Panc1 (cell line): ENCODE measurements around the gene KIF26B.

ENCODE experiments used
- POLR2AphosphoS5 ChIP-seq: IDR thresholded peaks from 2 replicates; pipeline ENCODE4 v1.6.1; 2012; ENCODE audit warnings: mild to moderate bottlenecking, low read depth, low read length, moderate library complexity
- SIN3A ChIP-seq: IDR thresholded peaks from 2 replicates; pipeline ENCODE4 v1.6.1; 2012; ENCODE audit warnings: low read depth, mild to moderate bottlenecking, low read length, moderate library complexity, borderline replicate concordance; ENCODE audit not compliant: insufficient read depth
- TCF7L2 ChIP-seq: IDR thresholded peaks from 2 replicates; pipeline ENCODE4 v1.6.1; 2011; ENCODE audit warnings: mild to moderate bottlenecking, low read depth, low read length, inconsistent platforms
- TF ChIP-seq, protein P1 (sequence below): fragments of 450-650 bp; IDR thresholded peaks from 2 replicates; pipeline ENCODE4 v1.5.1; 2017; ENCODE audit warnings: mild to moderate bottlenecking
- TF ChIP-seq, protein P2 (sequence below), 2 experiments: IDR thresholded peaks; 2 replicates each; pipeline ENCODE4 v1.6.1; 2011 to 2012; ENCODE audit warnings: low read depth in 2 of 2, control low read depth in 1 of 2, low read length in 1 of 2, mild to moderate bottlenecking in 1 of 2, moderate library complexity in 1 of 2; ENCODE audit not compliant: insufficient read depth in 1 of 2

DNA sequence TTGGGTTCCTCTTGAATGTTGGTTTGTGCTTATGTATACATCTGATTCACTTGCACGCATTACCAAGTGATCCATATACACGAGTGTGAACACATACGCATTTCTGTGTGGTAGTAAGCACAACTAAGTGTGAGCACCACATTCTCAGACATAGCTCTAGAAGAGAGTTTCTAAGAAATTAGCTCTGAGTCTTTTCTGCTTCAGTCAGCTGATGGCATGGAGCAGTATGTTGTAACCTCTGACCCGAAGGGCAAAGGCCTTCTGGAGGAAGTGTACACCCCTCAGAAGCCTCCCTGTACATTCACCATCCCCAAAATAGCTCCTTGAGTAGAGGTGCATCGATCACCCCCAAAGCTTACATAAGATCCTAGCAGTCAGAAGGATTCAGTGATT lies 183.7 kb downstream of the KIF26B start:
- TF ChIP-seq, protein P1, sequence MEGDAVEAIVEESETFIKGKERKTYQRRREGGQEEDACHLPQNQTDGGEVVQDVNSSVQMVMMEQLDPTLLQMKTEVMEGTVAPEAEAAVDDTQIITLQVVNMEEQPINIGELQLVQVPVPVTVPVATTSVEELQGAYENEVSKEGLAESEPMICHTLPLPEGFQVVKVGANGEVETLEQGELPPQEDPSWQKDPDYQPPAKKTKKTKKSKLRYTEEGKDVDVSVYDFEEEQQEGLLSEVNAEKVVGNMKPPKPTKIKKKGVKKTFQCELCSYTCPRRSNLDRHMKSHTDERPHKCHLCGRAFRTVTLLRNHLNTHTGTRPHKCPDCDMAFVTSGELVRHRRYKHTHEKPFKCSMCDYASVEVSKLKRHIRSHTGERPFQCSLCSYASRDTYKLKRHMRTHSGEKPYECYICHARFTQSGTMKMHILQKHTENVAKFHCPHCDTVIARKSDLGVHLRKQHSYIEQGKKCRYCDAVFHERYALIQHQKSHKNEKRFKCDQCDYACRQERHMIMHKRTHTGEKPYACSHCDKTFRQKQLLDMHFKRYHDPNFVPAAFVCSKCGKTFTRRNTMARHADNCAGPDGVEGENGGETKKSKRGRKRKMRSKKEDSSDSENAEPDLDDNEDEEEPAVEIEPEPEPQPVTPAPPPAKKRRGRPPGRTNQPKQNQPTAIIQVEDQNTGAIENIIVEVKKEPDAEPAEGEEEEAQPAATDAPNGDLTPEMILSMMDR, result no peak
- TF ChIP-seq, protein P2, sequence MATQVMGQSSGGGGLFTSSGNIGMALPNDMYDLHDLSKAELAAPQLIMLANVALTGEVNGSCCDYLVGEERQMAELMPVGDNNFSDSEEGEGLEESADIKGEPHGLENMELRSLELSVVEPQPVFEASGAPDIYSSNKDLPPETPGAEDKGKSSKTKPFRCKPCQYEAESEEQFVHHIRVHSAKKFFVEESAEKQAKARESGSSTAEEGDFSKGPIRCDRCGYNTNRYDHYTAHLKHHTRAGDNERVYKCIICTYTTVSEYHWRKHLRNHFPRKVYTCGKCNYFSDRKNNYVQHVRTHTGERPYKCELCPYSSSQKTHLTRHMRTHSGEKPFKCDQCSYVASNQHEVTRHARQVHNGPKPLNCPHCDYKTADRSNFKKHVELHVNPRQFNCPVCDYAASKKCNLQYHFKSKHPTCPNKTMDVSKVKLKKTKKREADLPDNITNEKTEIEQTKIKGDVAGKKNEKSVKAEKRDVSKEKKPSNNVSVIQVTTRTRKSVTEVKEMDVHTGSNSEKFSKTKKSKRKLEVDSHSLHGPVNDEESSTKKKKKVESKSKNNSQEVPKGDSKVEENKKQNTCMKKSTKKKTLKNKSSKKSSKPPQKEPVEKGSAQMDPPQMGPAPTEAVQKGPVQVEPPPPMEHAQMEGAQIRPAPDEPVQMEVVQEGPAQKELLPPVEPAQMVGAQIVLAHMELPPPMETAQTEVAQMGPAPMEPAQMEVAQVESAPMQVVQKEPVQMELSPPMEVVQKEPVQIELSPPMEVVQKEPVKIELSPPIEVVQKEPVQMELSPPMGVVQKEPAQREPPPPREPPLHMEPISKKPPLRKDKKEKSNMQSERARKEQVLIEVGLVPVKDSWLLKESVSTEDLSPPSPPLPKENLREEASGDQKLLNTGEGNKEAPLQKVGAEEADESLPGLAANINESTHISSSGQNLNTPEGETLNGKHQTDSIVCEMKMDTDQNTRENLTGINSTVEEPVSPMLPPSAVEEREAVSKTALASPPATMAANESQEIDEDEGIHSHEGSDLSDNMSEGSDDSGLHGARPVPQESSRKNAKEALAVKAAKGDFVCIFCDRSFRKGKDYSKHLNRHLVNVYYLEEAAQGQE (IDR thresholded peaks at IDR 0.05; ENCODE audit: insufficient read depth in 1 of 2, low read depth in 2 of 2, low read length in 1 of 2), result no peak
- no peak for TF ChIP-seq POLR2AphosphoS5
- TF ChIP-seq TCF7L2, result no peak
- TF ChIP-seq SIN3A, result no peak
